Forelimb muscle (tissue), 1 donor: ENCODE data around the gene SETD1B. TPM values are rescaled to one million over a fixed set of nuclear protein-coding genes. Genes with fewer than 3 reads are reported as not detected.
"Not testable (repeated sequence)": the region's sequence is repeated elsewhere in the genome, so short reads cannot be mapped to it uniquely, and the experiment has no call there.

Source experiments
- DNase-seq: peaks from one replicate; pipeline ENCODE4 v3.0.0-alpha.2; 2013; ENCODE audit warnings: low read depth
- polyA plus RNA-seq: library from polyadenylated mRNA; unstranded; fragments of 120-200 nt; gene quantifications from one replicate; pipeline ENCODE4 v1.2.1, GENCODE V29; 2013; ENCODE audit not compliant: insufficient read length

Gene SETD1B
- polyA plus RNA-seq, 1 donor, result 8.6 TPM

GRCh38 chr12:121825041-121825523 is 21.3 kb downstream of the SETD1B start:
- no peak for DNase-seq

DNA sequence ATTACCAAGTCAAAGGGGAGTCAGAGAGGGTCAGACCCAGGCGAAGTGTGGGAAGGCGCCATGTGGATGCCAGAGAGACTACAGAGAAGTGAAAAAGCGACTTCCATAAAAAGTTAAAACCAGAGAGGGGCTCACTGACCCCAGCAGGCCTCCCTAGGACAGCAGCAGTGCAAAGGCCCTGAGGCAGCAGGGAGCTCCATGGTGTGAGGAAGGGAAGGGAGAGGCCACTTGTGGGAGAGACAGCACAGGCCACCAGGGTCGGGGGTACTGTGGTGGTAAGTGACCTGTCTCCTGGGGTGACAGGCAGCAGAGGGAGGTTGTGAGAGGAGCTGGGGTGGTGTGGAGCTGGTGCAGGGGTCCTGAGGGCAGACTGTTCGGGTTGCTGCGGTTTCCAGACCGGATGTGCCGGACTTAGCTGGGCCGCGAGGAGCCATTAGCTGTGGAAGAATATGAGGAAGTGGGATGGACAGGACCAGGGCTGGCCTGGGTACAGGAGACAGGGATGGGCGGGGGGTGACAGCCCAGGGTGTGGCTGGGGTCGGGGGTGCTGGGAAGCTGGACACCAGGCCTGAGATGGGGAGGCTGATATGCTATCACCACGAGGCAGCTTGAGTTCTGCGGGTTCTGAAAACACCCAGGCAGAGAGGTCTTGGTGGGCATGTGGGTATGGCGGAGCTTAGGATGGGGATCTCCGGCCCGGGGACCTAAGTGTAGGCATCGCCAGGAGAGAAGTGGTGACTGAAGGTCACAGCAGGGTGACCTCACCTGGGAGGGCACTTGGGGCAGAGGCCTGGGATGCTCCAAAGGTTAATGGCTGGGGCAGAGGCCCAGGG is 22.7 kb downstream of the SETD1B start:
- no peak for DNase-seq

- DNase-seq, result no peak
Measured at GRCh38 chr12:121827351-121828099, 23.7 kb downstream of the SETD1B start.

DNA sequence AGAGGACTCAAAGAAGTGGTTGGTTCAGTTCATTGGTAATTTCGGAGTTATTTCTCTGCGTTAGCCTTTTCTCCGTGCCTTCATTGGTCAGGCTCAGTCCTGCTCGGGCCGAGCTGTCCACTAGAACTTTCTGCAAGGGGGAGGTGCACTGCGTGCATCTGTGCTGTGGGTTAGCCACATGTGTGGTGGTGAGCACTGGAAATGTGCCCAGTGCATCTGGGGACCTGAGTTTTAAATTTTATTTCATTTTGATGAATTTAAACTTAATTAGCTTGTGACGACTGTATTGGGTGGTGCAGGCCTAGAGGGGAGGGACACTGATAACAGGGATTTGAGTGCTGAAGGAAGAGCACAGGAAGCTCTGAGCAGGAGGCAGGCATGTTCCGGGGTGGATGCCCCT is 24.5 kb downstream of the SETD1B start:
- DNase-seq, result no peak

- no peak for DNase-seq
Measured at GRCh38 chr12:121828826-121829225, 25.0 kb downstream of the SETD1B start.

- DNase-seq, result no peak
Measured at GRCh38 chr12:121829250-121829918, 25.6 kb downstream of the SETD1B start.

- DNase-seq, result no peak
Measured at GRCh38 chr12:121830134-121830533, 26.3 kb downstream of the SETD1B start.

- DNase-seq, result no peak
Measured at GRCh38 chr12:121830588-121831265, 26.9 kb downstream of the SETD1B start.

GRCh38 chr12:121831571-121832245 is 27.9 kb downstream of the SETD1B start:
- DNase-seq, result no peak

- no peak for DNase-seq
Measured at GRCh38 chr12:121837680-121838079, 33.9 kb downstream of the SETD1B start.

- DNase-seq, result no peak
Measured at GRCh38 chr12:121838126-121838525, 34.3 kb downstream of the SETD1B start.

GRCh38 chr12:121839106-121839992 is 35.5 kb downstream of the SETD1B start:
- peak; percentile 65 for DNase-seq

GRCh38 chr12:121839993-121840761 is 36.4 kb downstream of the SETD1B start:
- DNase-seq, result no peak

- DNase-seq, result no peak
Measured at GRCh38 chr12:121843236-121843982, 39.6 kb downstream of the SETD1B start.

- DNase-seq, result no peak
Measured at GRCh38 chr12:121845701-121846100, 41.9 kb downstream of the SETD1B start.

- no peak for DNase-seq
Measured at GRCh38 chr12:121849211-121849610, 45.4 kb downstream of the SETD1B start.

DNA sequence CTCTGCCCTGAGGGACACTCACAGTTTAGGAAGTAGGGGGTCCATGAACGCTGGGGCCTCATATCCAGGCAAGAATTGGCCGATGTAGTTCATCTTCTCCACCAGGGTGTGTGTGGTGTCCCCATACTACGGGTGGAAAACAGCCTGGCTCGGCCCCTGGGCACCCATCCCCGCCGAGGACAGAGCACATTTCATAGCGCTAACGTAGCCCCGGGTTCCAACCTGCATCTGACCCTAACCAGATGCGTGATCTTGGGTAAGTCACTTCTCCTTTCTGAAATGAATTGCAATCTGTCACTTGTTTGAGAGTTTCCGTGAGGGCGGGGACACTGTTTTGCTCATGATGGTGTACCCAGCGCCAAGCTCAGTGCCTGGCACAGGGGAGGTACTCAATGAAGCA is 45.9 kb downstream of the SETD1B start:
- DNase-seq, result no peak

DNA sequence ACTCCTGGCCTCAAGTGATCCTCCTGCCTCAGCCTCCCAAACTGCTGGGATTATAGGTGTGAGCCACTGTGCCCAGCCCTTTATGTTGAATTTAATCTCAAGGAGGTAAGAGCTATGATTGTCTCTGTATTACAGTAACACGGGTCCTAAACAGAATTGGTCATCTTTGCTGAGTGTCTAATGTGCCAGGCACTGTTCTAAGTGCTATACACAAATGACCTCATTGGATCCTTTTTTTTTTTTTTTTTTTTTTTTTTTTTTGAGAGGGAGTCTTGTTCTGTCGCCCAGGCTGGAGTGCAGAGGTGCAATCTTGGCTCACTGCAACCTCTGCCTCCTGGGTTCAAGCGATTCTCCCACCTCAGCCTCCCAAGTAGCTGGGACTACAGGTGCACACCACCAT is 48.6 kb downstream of the SETD1B start:
- not testable (repeated sequence) for DNase-seq
